WTC11 (cell line): ENCODE measurements around the gene SSR2. TPM values are rescaled to one million over a fixed set of nuclear protein-coding genes. Genes with fewer than 3 reads are reported as not detected.

ENCODE experiments used
- ATAC-seq: fragments of 200-7000 bp; cut with Tn5 transposase; 2 replicates; pipeline ENCODE4 v1.10.0; 2021; ENCODE audit warnings: mild to moderate bottlenecking, moderate library complexity
- CTCF ChIA-PET: fragments of 300-600 bp; sonication (Branson Sonifier 250); formaldehyde crosslinking; loops from one replicate; lab custom pipeline; 2021; ENCODE audit warnings: antibody characterized with exemption; lab: Charles Lee
- POLR2A ChIA-PET: fragments of 350-600 bp; sonication (Branson Sonifier 250); formaldehyde crosslinking; loops from one replicate; lab custom pipeline; 2021; ENCODE audit warnings: antibody characterized with exemption; lab: Charles Lee
- DNase-seq: peaks from one replicate; pipeline ENCODE4 v3.0.0; 2021; ENCODE audit warnings: low spot score
- H3K27ac Mint-ChIP-seq: 2 replicates; pipeline ENCODE4 v1.8.0; 2021; ENCODE audit warnings: mixed read lengths
- H3K27me3 Mint-ChIP-seq: 2 replicates; pipeline ENCODE4 v1.8.0; 2021; ENCODE audit warnings: low read depth, mild to moderate bottlenecking, moderate library complexity, mixed read lengths
- H3K36me3 Mint-ChIP-seq: 2 replicates; pipeline ENCODE4 v1.8.0; 2021; ENCODE audit warnings: mixed read lengths
- H3K4me1 Mint-ChIP-seq: 2 replicates; pipeline ENCODE4 v1.8.0; 2022; ENCODE audit warnings: mixed read lengths
- H3K4me3 Mint-ChIP-seq: 2 replicates; pipeline ENCODE4 v1.8.0; 2021; ENCODE audit warnings: mild to moderate bottlenecking, moderate library complexity, mixed read lengths
- H3K9me3 Mint-ChIP-seq: 2 replicates; pipeline ENCODE4 v1.8.0; 2021; ENCODE audit warnings: mixed read lengths
- AR ChIP-seq: fragments of 250-450 bp; sonication (Bioruptor Pico); IDR thresholded peaks from 2 replicates; pipeline ENCODE4 v1.9.0; 2021; ENCODE audit warnings: mild to moderate bottlenecking
- ATF1 ChIP-seq: sonication (generic); formaldehyde crosslinking; IDR thresholded peaks from 2 replicates; pipeline ENCODE4 v1.8.1; 2023; ENCODE audit warnings: mild to moderate bottlenecking, moderate library complexity, missing genetic modification reagents
- CBFB ChIP-seq: sonication (generic); formaldehyde crosslinking; IDR thresholded peaks from 2 replicates; pipeline ENCODE4 v1.8.1; 2022; ENCODE audit warnings: mild to moderate bottlenecking, low read depth, missing genetic modification reagents
- ESRRA ChIP-seq: sonication (generic); formaldehyde crosslinking; IDR thresholded peaks from 2 replicates; pipeline ENCODE4 v1.8.1; 2022; ENCODE audit warnings: mild to moderate bottlenecking, missing genetic modification reagents, borderline replicate concordance
- FOXP1 ChIP-seq: sonication (generic); formaldehyde crosslinking; IDR thresholded peaks from 2 replicates; pipeline ENCODE4 v1.8.0; 2022; ENCODE audit warnings: missing genetic modification reagents, mild to moderate bottlenecking, moderate library complexity, borderline replicate concordance
- FOXP4 ChIP-seq: sonication (generic); formaldehyde crosslinking; IDR thresholded peaks from 2 replicates; pipeline ENCODE4 v1.8.0; 2022; ENCODE audit warnings: mild to moderate bottlenecking, missing genetic modification reagents
- MAX ChIP-seq: sonication (generic); formaldehyde crosslinking; IDR thresholded peaks from 2 replicates; pipeline ENCODE4 v1.8.0; 2022; ENCODE audit warnings: mild to moderate bottlenecking, missing genetic modification reagents
- NFATC4 ChIP-seq: fragments of 250-450 bp; sonication (Bioruptor Pico); IDR thresholded peaks from 2 replicates; pipeline ENCODE4 v1.9.0; 2021; ENCODE audit warnings: mild to moderate bottlenecking
- NFE2L1 ChIP-seq: sonication (generic); formaldehyde crosslinking; IDR thresholded peaks from 2 replicates; pipeline ENCODE4 v1.8.1; 2023; ENCODE audit warnings: missing genetic modification reagents
- PRDM15 ChIP-seq: sonication (generic); formaldehyde crosslinking; IDR thresholded peaks from 2 replicates; pipeline ENCODE4 v1.8.0; 2022; ENCODE audit warnings: missing genetic modification reagents
- RORB ChIP-seq: fragments of 250-450 bp; sonication (Bioruptor Pico); IDR thresholded peaks from 2 replicates; pipeline ENCODE4 v1.9.0; 2021; ENCODE audit warnings: mild to moderate bottlenecking
- SP1 ChIP-seq: sonication (generic); formaldehyde crosslinking; conservative IDR thresholded peaks from 2 replicates; pipeline ENCODE4 v1.8.1; 2022; ENCODE audit warnings: missing genetic modification reagents
- TEAD4 ChIP-seq: sonication (generic); formaldehyde crosslinking; IDR thresholded peaks from 2 replicates; pipeline ENCODE4 v1.8.0; 2022; ENCODE audit warnings: mild to moderate bottlenecking, missing genetic modification reagents
- ZNF219 ChIP-seq: sonication (generic); formaldehyde crosslinking; IDR thresholded peaks from 2 replicates; pipeline ENCODE4 v1.8.0; 2023; ENCODE audit warnings: missing genetic modification reagents, mild to moderate bottlenecking, borderline replicate concordance
- ZNF532 ChIP-seq: fragments of 250-450 bp; sonication (Bioruptor Pico); IDR thresholded peaks from 2 replicates; pipeline ENCODE4 v1.9.0; 2021; ENCODE audit warnings: mild to moderate bottlenecking, borderline replicate concordance
- ZSCAN18 ChIP-seq: fragments of 250-450 bp; sonication (Bioruptor Pico); IDR thresholded peaks from 2 replicates; pipeline ENCODE4 v2.1.2; 2022; ENCODE audit warnings: mild to moderate bottlenecking, moderate library complexity
- total RNA-seq: library from RNA; stranded (reverse); gene quantifications from 3 replicates; pipeline ENCODE4 v1.2.3, GENCODE V29; 2021

Gene SSR2
- total RNA-seq, 1 experiment from 2014 or later: 175 TPM

- DNase-seq: peak; percentile 47
- H3K9me3 Mint-ChIP-seq: no peaks in the 10 kb centered on the region
- ChIA-PET CTCF (interaction anchor here (0.6 to 7.2 kb wide), 39 partner anchors 9 to 713 kb away, joined by 3 to 122 read pairs (median 6); partner anchors contain the start of genes KHDC4, LAMTOR2, LMNA and MEX3A), POLR2A (interaction anchor here (0.5 to 4.4 kb wide), 18 partner anchors 10 to 270 kb away, joined by 3 to 40 read pairs (median 4); partner anchors contain the start of genes KHDC4, MEX3A, PAQR6 and RAB25)
- peak; percentile 2; the same call in 1 of the 2 replicates for ATAC-seq
- TF ChIP-seq MAX (CRISPR knock-in tag) (no peak), ZNF219 (CRISPR knock-in tag) (no peak), TEAD4 (CRISPR knock-in tag) (no peak), PRDM15 (CRISPR knock-in tag) (no peak), RORB (CRISPR knock-in tag) (no peak), SP1 (CRISPR knock-in tag) (0 out of 2 replicates have a peak, but pooled peaks have one; percentile 8), ZNF532 (CRISPR knock-in tag) (no peak), NFATC4 (CRISPR knock-in tag) (no peak), NFE2L1 (CRISPR knock-in tag) (peak; percentile 22; the same call in 1 of the 2 replicates), CBFB (CRISPR knock-in tag) (no peak), FOXP1 (CRISPR knock-in tag) (0 out of 2 replicates have a peak, but pooled peaks have one; percentile 4)
- peak overlapping the region; percentile 92 for H3K27ac Mint-ChIP-seq
- peaks cover 77% of the 10 kb centered on the region for H3K4me1 Mint-ChIP-seq
- H3K4me3 Mint-ChIP-seq: peak overlapping the region; percentile 95
- H3K27me3 Mint-ChIP-seq: no peaks in the 10 kb centered on the region
- no peaks in the 10 kb centered on the region; the same call in none of the 2 replicates for H3K36me3 Mint-ChIP-seq
Measured at GRCh38 chr1:155977690-155978324, 42.9 kb downstream of the SSR2 start.

GRCh38 chr1:155976913-155977689, 43.6 kb downstream of the SSR2 start:
- peaks cover 78% of the 10 kb centered on the region for H3K4me1 Mint-ChIP-seq
- ChIA-PET POLR2A (interaction anchor here (0.5 to 4.4 kb wide), 14 partner anchors 7 to 271 kb away, joined by 3 to 40 read pairs (median 4); partner anchors contain the start of genes KHDC4, MEX3A, PAQR6 and RAB25), CTCF (interaction anchor here (0.6 to 7.2 kb wide), 19 partner anchors 9 to 164 kb away, joined by 3 to 122 read pairs (median 6); partner anchors contain the start of genes KHDC4, LAMTOR2, RAB25 and UBQLN4)
- no peaks in the 10 kb centered on the region; the same call in none of the 2 replicates for H3K36me3 Mint-ChIP-seq
- no peaks in the 10 kb centered on the region for H3K9me3 Mint-ChIP-seq
- peak overlapping the region; percentile 95 for H3K4me3 Mint-ChIP-seq
- H3K27me3 Mint-ChIP-seq: no peaks in the 10 kb centered on the region
- DNase-seq (no peak), ATAC-seq (peak; percentile 2; the same call in 1 of the 2 replicates)
- peak overlapping the region; percentile 92 for H3K27ac Mint-ChIP-seq
- no peak for TF ChIP-seq ESRRA (CRISPR knock-in tag)
- TF ChIP-seq MAX (CRISPR knock-in tag): no peak
- TF ChIP-seq AR (CRISPR knock-in tag): no peak
- TF ChIP-seq ATF1 (CRISPR knock-in tag): no peak
- TF ChIP-seq ZSCAN18 (CRISPR knock-in tag): no peak
- no peak for TF ChIP-seq FOXP4 (CRISPR knock-in tag)
